HCT116 (cell line): ENCODE data around the gene GRPR.

Experiments
- EZH2phosphoT487 ChIP-seq: fragments of 200-600 bp; IDR thresholded peaks from 2 replicates; pipeline ENCODE4 v1.6.1; 2018; ENCODE audit warnings: antibody characterized with exemption, borderline replicate concordance
- POLR2A ChIP-seq: IDR thresholded peaks from 2 replicates; pipeline ENCODE4 v1.7.0; 2011; ENCODE audit warnings: borderline replicate concordance; ENCODE audit not compliant: insufficient read depth, insufficient read length; ENCODE audit errors: extremely low read depth
- TF ChIP-seq, protein P1 (sequence below), 3 experiments: fragments of 200-600 bp in 1 of 3; sonication (generic) in 1 of 3; IDR thresholded peaks in 2 of 3; conservative IDR thresholded peaks in 1 of 3; 2 replicates each; pipeline ENCODE4 v1.5.1; 2012 to 2017; ENCODE audit warnings: low read depth in 2 of 3, low read length in 2 of 3, antibody characterized with exemption in 1 of 3, borderline replicate concordance in 1 of 3, control low read depth in 1 of 3, mild to moderate bottlenecking in 1 of 3, mixed read lengths in 1 of 3, mixed run types in 1 of 3, moderate library complexity in 1 of 3; ENCODE audit not compliant: insufficient read depth in 1 of 3

- no peak for TF ChIP-seq POLR2A
- TF ChIP-seq, protein P1, sequence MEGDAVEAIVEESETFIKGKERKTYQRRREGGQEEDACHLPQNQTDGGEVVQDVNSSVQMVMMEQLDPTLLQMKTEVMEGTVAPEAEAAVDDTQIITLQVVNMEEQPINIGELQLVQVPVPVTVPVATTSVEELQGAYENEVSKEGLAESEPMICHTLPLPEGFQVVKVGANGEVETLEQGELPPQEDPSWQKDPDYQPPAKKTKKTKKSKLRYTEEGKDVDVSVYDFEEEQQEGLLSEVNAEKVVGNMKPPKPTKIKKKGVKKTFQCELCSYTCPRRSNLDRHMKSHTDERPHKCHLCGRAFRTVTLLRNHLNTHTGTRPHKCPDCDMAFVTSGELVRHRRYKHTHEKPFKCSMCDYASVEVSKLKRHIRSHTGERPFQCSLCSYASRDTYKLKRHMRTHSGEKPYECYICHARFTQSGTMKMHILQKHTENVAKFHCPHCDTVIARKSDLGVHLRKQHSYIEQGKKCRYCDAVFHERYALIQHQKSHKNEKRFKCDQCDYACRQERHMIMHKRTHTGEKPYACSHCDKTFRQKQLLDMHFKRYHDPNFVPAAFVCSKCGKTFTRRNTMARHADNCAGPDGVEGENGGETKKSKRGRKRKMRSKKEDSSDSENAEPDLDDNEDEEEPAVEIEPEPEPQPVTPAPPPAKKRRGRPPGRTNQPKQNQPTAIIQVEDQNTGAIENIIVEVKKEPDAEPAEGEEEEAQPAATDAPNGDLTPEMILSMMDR (IDR thresholded peaks at IDR 0.05 in 2 of 3, conservative IDR thresholded peaks at IDR 0.05 in 1 of 3; ENCODE audit: borderline replicate concordance in 1 of 3, insufficient read depth in 1 of 3, low read depth in 2 of 3, low read length in 2 of 3): no peak
- no peak for TF ChIP-seq EZH2phosphoT487
Observed at GRCh38 chrX:16202943-16203342, 79.6 kb downstream of the GRPR start.
